GM10266 (cell line): ENCODE measurements around the gene CCDC149.

Experiments
- DNase-seq: peaks from one replicate; pipeline ENCODE4 v3.0.0; 2012; ENCODE audit errors: extremely low spot score
- CTCF ChIP-seq: IDR thresholded peaks from 2 replicates; pipeline ENCODE4 v1.5.1; 2012; ENCODE audit warnings: mild to moderate bottlenecking, low read depth; ENCODE audit not compliant: control insufficient read depth, insufficient read depth; ENCODE audit errors: missing control alignments

CCDC149 gene

GRCh38 chr4:24937176-24937916 lies 24.5 kb upstream of the CCDC149 start:
- no peak for TF ChIP-seq CTCF
- no peak for DNase-seq

- no peak for DNase-seq
- TF ChIP-seq CTCF = no peak
Observed at GRCh38 chr4:24935856-24936255, 23.0 kb upstream of the CCDC149 start.

GRCh38 chr4:24934311-24934710 lies 21.5 kb upstream of the CCDC149 start:
- no peak for DNase-seq

GRCh38 chr4:24933684-24934275 lies 20.9 kb upstream of the CCDC149 start:
- no peak for TF ChIP-seq CTCF

More at GRCh38 chr4:24934311-24934710, 21.5 kb upstream of the CCDC149 start:
- no peak for TF ChIP-seq CTCF

GRCh38 chr4:24932515-24933225 lies 19.8 kb upstream of the CCDC149 start:
- TF ChIP-seq CTCF = no peak
- DNase-seq = no peak

More at GRCh38 chr4:24933684-24934275, 20.9 kb upstream of the CCDC149 start:
- no peak for DNase-seq

GRCh38 chr4:24930151-24930550 lies 17.3 kb upstream of the CCDC149 start:
- DNase-seq = no peak
- no peak for TF ChIP-seq CTCF
